ENCODE results near the gene PIPOX. TPM values are rescaled to one million over a fixed set of nuclear protein-coding genes. Genes with fewer than 3 reads are reported as not detected.

PIPOX gene
- total and polyA plus RNA-seq, 2 donors (not counting 1 experiment from before 2014, with no cell fraction given), result 0.20 to 0.83 TPM

DNA sequence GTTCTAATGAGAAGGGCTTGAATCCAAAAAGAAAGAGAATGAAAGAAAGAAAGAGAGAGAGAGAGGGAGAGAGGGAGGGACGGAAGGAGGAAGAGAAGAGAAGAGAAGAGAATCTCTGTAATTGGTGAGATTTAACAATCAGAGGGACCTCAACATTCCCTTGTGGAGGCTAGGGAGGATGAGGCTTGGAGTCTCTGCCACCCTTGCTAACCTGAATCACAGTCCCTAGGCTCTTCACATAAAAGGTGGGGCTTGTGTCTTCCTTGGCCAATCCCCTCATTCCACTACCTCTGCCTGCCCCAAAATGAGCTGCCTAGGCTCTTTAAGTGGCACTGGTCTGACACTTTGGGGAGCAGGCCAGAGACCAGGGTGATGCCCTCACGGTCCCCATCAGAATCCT, 30.1 kb downstream of the PIPOX start:
- Histone ChIP-seq H3K9ac (ENCODE audit: insufficient read depth, low read length) (no peak overlapping the region), H3K36me3 (ENCODE audit: control insufficient read depth, insufficient read depth, low read length) (no peaks in the 10 kb centered on the region), H3K27ac (ENCODE audit: insufficient read depth, low read length) (no peak overlapping the region), H2AFZ (ENCODE audit: low read length) (no peak overlapping the region), H3K4me2 (ENCODE audit: extremely low read depth, insufficient read depth, low read length) (no peak overlapping the region), H4K20me1 (ENCODE audit: control insufficient read depth, extremely low read depth, insufficient read depth, low read length) (no peaks in the 10 kb centered on the region), H3K79me2 (ENCODE audit: control insufficient read depth, insufficient read depth, low read length) (no peaks in the 10 kb centered on the region), H3K9me3 (ENCODE audit: control insufficient read depth, insufficient read depth, low read depth, low read length) (no peaks in the 10 kb centered on the region), H3K4me3 (replicated peaks in 1 of 4; ENCODE audit: control extremely low read depth in 1 of 4, insufficient read depth in 1 of 4, low read depth in 3 of 4, low read length in 4 of 4) (no peak overlapping the region), H3K4me1 (ENCODE audit: control insufficient read depth, extremely low read depth, insufficient read depth, low read length) (no peaks in the 10 kb centered on the region), H3K27me3 (ENCODE audit: control insufficient read depth, insufficient read depth, low read length) (peaks cover 2% of the 10 kb centered on the region)
- no peak for DNase-seq (ENCODE audit: low read depth in 2 of 2)
- TF ChIP-seq EZH2 (IDR thresholded peaks at IDR 0.05; ENCODE audit: low read length, missing control alignments), result no peak
- TF ChIP-seq, protein P1, sequence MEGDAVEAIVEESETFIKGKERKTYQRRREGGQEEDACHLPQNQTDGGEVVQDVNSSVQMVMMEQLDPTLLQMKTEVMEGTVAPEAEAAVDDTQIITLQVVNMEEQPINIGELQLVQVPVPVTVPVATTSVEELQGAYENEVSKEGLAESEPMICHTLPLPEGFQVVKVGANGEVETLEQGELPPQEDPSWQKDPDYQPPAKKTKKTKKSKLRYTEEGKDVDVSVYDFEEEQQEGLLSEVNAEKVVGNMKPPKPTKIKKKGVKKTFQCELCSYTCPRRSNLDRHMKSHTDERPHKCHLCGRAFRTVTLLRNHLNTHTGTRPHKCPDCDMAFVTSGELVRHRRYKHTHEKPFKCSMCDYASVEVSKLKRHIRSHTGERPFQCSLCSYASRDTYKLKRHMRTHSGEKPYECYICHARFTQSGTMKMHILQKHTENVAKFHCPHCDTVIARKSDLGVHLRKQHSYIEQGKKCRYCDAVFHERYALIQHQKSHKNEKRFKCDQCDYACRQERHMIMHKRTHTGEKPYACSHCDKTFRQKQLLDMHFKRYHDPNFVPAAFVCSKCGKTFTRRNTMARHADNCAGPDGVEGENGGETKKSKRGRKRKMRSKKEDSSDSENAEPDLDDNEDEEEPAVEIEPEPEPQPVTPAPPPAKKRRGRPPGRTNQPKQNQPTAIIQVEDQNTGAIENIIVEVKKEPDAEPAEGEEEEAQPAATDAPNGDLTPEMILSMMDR (conservative IDR thresholded peaks at IDR 0.05 in 1 of 2, IDR thresholded peaks at IDR 0.05 in 1 of 2; ENCODE audit: low read depth in 1 of 2, low read length in 2 of 2), result no peak

- no peaks in the 10 kb centered on the region for H3K9me3 ChIP-seq (ENCODE audit: control insufficient read depth, insufficient read depth, low read depth, low read length)
- H3K4me3 ChIP-seq (replicated peaks in 1 of 4; ENCODE audit: control extremely low read depth in 1 of 4, insufficient read depth in 1 of 4, low read depth in 3 of 4, low read length in 4 of 4), result no peak overlapping the region
- no peak for TF ChIP-seq EZH2 (IDR thresholded peaks at IDR 0.05; ENCODE audit: low read length, missing control alignments)
- no peak overlapping the region for H3K4me2 ChIP-seq (ENCODE audit: extremely low read depth, insufficient read depth, low read length)
- H3K4me1 ChIP-seq (ENCODE audit: control insufficient read depth, extremely low read depth, insufficient read depth, low read length), result no peaks in the 10 kb centered on the region
- no peaks in the 10 kb centered on the region for H3K36me3 ChIP-seq (ENCODE audit: control insufficient read depth, insufficient read depth, low read length)
- no peaks in the 10 kb centered on the region for H3K79me2 ChIP-seq (ENCODE audit: control insufficient read depth, insufficient read depth, low read length)
- H2AFZ ChIP-seq (ENCODE audit: low read length), result no peak overlapping the region
- peaks cover 2% of the 10 kb centered on the region for H3K27me3 ChIP-seq (ENCODE audit: control insufficient read depth, insufficient read depth, low read length)
- no peak overlapping the region for H3K9ac ChIP-seq (ENCODE audit: insufficient read depth, low read length)
- no peaks in the 10 kb centered on the region for H4K20me1 ChIP-seq (ENCODE audit: control insufficient read depth, extremely low read depth, insufficient read depth, low read length)
- DNase-seq (ENCODE audit: low read depth in 2 of 2), result no peak
- no peak overlapping the region for H3K27ac ChIP-seq (ENCODE audit: insufficient read depth, low read length)
These were observed 30.6 kb downstream of the PIPOX start for GRCh38 chr17:29073520-29073919.

GRCh38 chr17:29074488-29074887, 31.5 kb downstream of the PIPOX start:
- Histone ChIP-seq H3K27me3 (ENCODE audit: control insufficient read depth, insufficient read depth, low read length) (peaks cover 2% of the 10 kb centered on the region), H3K36me3 (ENCODE audit: control insufficient read depth, insufficient read depth, low read length) (peaks cover 4% of the 10 kb centered on the region), H3K27ac (ENCODE audit: insufficient read depth, low read length) (no peak overlapping the region), H3K4me1 (ENCODE audit: control insufficient read depth, extremely low read depth, insufficient read depth, low read length) (no peaks in the 10 kb centered on the region), H3K9me3 (ENCODE audit: control insufficient read depth, insufficient read depth, low read depth, low read length) (no peaks in the 10 kb centered on the region), H3K4me3 (replicated peaks in 1 of 4; ENCODE audit: control extremely low read depth in 1 of 4, insufficient read depth in 1 of 4, low read depth in 3 of 4, low read length in 4 of 4) (no peak overlapping the region), H3K79me2 (ENCODE audit: control insufficient read depth, insufficient read depth, low read length) (no peaks in the 10 kb centered on the region), H3K9ac (ENCODE audit: insufficient read depth, low read length) (no peak overlapping the region), H4K20me1 (ENCODE audit: control insufficient read depth, extremely low read depth, insufficient read depth, low read length) (no peaks in the 10 kb centered on the region), H2AFZ (ENCODE audit: low read length) (no peak overlapping the region), H3K4me2 (ENCODE audit: extremely low read depth, insufficient read depth, low read length) (no peak overlapping the region)
- DNase-seq (ENCODE audit: low read depth in 2 of 2), result no peak
- TF ChIP-seq, protein P1 (conservative IDR thresholded peaks at IDR 0.05 in 1 of 2, IDR thresholded peaks at IDR 0.05 in 1 of 2; ENCODE audit: low read depth in 1 of 2, low read length in 2 of 2), result no peak
- no peak for TF ChIP-seq EZH2 (IDR thresholded peaks at IDR 0.05; ENCODE audit: low read length, missing control alignments)

Data from fibroblast of lung (primary cell).